Motor neuron (in vitro differentiated cells): ENCODE data around the gene IRF6. TPM values are rescaled to one million over a fixed set of nuclear protein-coding genes. Genes with fewer than 3 reads are reported as not detected.
"Not testable (repeated sequence)": the region's sequence is repeated elsewhere in the genome, so short reads cannot be mapped to it uniquely, and the experiment has no call there.

Source experiments
- ATAC-seq, 8 experiments: fragments of 200-7000 bp; cut with Tn5 transposase; replicated peaks in 6 of 8; 2 replicates each; pipeline ENCODE4 v1.8.0; 2021; ENCODE audit warnings: mild to moderate bottlenecking in 8 of 8, moderate library complexity in 8 of 8
- H3K27ac ChIP-seq, 2 donors: fragments of 250-450 bp; sonication (Bioruptor Pico); 2 replicates each; pipeline ENCODE4 v1.9.0; 2021; ENCODE audit warnings: antibody characterized with exemption in 2 of 2, mild to moderate bottlenecking in 2 of 2, moderate library complexity in 1 of 2
- H3K4me1 ChIP-seq, 2 donors: fragments of 250-450 bp; sonication (Bioruptor Pico); replicated peaks in 1 of 2; 2 replicates each; pipeline ENCODE4 v1.6.1; 2021; ENCODE audit warnings: antibody characterized with exemption in 2 of 2, mild to moderate bottlenecking in 2 of 2, moderate library complexity in 1 of 2
- H3K4me3 ChIP-seq, 5 donors: fragments of 250-450 bp; sonication (Bioruptor Pico); 2 replicates each; pipeline ENCODE4 v1.9.0; 2021; ENCODE audit warnings: antibody characterized with exemption in 5 of 5, mild to moderate bottlenecking in 5 of 5, moderate library complexity in 4 of 5
- WGBS, 10 experiments: fragments of 450-650 bp; shearing (Covaris generic); methylation state at CpG; one replicate each; pipeline ENCODE4 v1.0.0; 2022; 5-methylcytosine and 5-hydroxymethylcytosine counted together
- in situ Hi-C, 9 experiments: fragments of 400-800 bp; cut with MboI; loops; one replicate each; pipeline ENCODE4 v1.15.0; 2021; ENCODE audit warnings: low sequenced_read_pairs in 9 of 9, low pct_unique_long_range_greater_than_20kb in 2 of 9; ENCODE audit not compliant: unreplicated experiment in 9 of 9
- total RNA-seq, 8 experiments: library from RNA; unstranded; fragments of 300-600 nt; gene quantifications; 2 replicates each; pipeline versions ENCODE4 v1.2.3 to v1.2.4, GENCODE V29; 2022

The IRF6 gene
- total RNA-seq, 8 experiments from 2014 or later, result 0.04 to 0.66 (median 0.27) TPM; not detected in 3

- in situ Hi-C loops, result no loop called here
- H3K4me1 ChIP-seq, result no peaks in the 10 kb centered on the region
- H3K4me3 ChIP-seq, result no peak overlapping the region
- H3K27ac ChIP-seq, result no peak overlapping the region
- no peak for ATAC-seq
- 0 to 92% (median 60%) methylated on average over 1 to 6 of the region's 9 CpGs; no CpG with 5 or more reads in 1 of the 10 experiments for WGBS, 10 experiments
Observed at GRCh38 chr1:209797978-209798639, 7.8 kb downstream of the IRF6 start.

GRCh38 chr1:209793711-209794110 is 12.2 kb downstream of the IRF6 start:
- 29 to 83% (median 51%) methylated on average over 1 to 3 of the region's 3 CpGs for WGBS, 10 experiments
- ATAC-seq, in situ Hi-C loops, H3K4me3 ChIP-seq, H3K4me1 ChIP-seq, H3K27ac ChIP-seq: not testable (repeated sequence)

DNA sequence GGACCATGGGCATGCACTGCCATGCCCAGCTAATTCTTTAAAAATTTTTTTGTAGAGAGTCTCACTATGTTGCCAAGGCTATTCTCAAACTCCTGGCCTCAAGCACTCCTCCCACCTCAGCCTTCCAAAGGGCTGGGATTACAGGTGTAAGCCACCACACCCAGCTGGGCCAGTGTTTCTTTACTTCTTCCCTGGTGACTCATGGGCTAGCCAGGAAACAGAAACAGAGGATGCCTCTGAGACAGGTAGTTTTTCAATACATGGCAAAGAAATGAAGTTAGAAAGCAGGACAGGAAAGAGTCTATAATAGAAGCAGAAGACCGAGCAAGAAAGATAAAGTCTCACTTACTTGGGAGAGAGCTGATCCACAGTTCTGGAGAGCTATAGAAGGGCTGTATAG is 14.0 kb downstream of the IRF6 start:
- 0 to 80% (median 14%) methylated on average over 1 of the region's 1 CpG; no CpG with 5 or more reads in 3 of the 10 experiments for WGBS, 10 experiments
- H3K4me3 ChIP-seq, result no peak overlapping the region
- H3K4me1 ChIP-seq, result no peaks in the 10 kb centered on the region
- ATAC-seq, result no peak
- in situ Hi-C loops, result no loop called here
- no peak overlapping the region for H3K27ac ChIP-seq

DNA sequence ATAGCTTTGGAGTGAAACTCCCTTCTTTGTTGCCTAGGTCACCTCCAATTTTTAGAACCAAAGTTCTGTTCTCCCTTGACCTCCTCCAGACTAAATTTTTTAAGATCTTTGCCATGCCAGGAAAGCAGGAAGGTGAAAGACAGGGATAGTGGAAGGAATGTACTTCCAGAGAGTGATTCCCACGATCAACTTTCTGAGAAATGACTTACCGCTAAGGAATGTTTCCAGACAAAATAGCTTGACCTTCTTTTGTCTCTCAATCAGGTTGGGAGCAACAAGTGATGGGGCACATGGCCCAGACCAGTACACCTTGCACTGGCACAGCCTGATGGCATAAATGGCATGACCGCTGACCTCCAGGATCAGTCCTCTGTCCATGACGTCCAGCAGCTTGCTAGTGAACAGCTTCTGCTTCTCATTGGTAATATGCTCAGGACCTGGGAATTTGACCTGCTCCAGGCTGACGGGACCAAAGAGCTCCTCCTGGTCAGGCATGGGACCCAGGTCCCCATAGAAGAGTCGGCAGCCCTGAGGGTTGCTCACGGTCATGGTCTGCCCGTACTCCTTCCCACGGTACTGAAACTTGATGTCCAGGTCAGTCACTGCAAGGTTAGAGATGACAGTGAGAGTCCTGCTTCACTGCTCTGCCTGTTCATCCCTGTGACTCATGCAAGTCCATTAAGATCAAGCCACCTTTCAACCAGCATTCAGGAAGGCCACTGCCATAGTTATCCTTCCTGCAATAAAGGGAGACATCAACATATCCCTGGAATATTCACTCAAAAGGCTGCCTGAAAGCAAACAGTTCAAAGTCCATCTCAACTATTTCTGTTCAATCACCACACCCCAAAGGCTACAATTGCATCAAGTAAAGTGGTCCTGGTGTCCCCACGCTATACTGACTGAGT is 15.4 kb downstream of the IRF6 start:
- in situ Hi-C loops, result no loop called here
- no peaks in the 10 kb centered on the region for H3K4me1 ChIP-seq
- H3K27ac ChIP-seq, result no peak overlapping the region
- 23 to 100% (median 65%) methylated on average over 1 to 10 of the region's 10 CpGs; no CpG with 5 or more reads in 3 of the 10 experiments for WGBS, 10 experiments
- peak in 1 of 8 experiments; percentile 57 for ATAC-seq
- no peak overlapping the region for H3K4me3 ChIP-seq

DNA sequence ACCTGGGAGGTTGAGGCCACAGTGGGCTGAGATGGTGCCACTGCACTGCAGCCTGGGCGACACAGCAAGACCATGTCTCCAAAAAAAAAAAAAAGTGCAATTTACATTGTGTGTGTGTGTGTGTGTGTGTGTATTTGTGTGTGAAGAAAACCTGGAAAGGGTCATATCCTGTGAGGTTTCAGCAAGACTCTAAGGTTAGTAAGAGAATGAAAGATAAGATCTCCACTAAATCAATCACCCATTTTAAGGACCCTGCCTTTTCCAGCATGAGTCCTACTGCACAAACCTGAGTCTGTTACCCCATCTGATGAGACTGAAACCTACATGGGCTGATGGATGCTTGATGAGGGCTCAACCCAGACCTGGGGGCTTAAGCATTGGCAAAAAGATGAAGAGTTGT is 16.7 kb downstream of the IRF6 start:
- Histone ChIP-seq H3K27ac (no peak overlapping the region), H3K4me3 (no peak overlapping the region), H3K4me1 (peaks cover 5 to 6% of the 10 kb centered on the region in 2 donors)
- in situ Hi-C loops, result no loop called here
- no peak for ATAC-seq
- WGBS, 10 experiments, result 20 to 71% (median 60%) methylated on average over 1 of the region's 1 CpG; no CpG with 5 or more reads in 6 of the 10 experiments

- Histone ChIP-seq H3K27ac (no peak overlapping the region), H3K4me1 (peaks cover 12 to 13% of the 10 kb centered on the region in 2 donors), H3K4me3 (no peak overlapping the region)
- in situ Hi-C loops, result no loop called here
- WGBS, 10 experiments, result 0 to 51% (median 13%) methylated on average over 1 to 2 of the region's 2 CpGs; no CpG with 5 or more reads in 3 of the 10 experiments
- ATAC-seq, result peak in 1 of 8 experiments; percentile 28
Observed at GRCh38 chr1:209787551-209787950, 18.4 kb downstream of the IRF6 start.

DNA sequence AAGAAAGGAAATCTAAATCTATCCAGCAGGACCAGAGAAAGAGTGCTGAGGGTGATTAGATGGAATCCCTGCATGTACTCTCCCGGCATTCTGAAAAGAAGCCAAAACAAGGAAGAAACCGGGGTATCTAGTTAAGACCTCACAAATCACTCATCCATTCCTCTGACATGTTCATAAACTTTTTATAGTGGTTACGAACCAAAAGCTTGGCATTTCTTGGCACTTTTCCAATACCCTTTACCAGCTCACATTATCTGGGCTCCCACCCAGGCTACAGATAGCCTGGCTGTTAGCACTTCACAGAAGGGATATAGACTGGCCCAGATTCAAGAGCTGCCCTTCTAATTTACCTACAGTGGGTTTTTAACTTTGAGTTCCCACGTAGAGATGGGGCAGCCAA is 19.8 kb downstream of the IRF6 start:
- H3K27ac ChIP-seq, result no peak overlapping the region
- H3K4me1 ChIP-seq, result peaks cover 12 to 13% of the 10 kb centered on the region in 2 donors
- in situ Hi-C loops, result no loop called here
- no peak for ATAC-seq
- WGBS, 10 experiments, result 33 to 94% (median 60%) methylated on average over 2 to 4 of the region's 4 CpGs; no CpG with 5 or more reads in 2 of the 10 experiments
- no peak overlapping the region for H3K4me3 ChIP-seq

DNA sequence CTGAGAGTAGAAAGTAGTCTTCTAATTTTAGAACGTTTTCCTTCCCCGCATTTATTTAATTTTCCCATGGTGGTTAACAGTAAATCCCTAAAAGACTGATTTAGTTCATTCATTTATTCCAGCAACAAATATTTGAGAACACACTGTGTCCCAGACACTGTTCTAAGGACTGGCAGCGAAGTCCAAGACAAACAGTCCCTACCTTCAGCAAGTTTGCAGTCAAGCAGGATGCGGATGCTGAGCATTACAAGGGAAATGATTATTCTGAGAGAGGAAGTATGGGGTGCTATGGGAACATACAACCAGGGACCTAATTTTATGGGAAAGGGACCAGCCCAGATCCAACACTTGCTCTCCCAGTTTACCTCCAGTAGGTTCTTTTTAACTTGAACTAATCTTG is 20.4 kb downstream of the IRF6 start:
- H3K27ac ChIP-seq, result no peak overlapping the region

GRCh38 chr1:209784265-209785169 is 21.4 kb downstream of the IRF6 start, which contains the start of gene C1orf74:
Gene C1orf74, minus strand, starts transcription at chr1:209784559. Its CDS starts 925 bp downstream, at chr1:209783634.
- 1 to 24% (median 10%) methylated on average over 4 to 38 of the region's 48 CpGs for WGBS, 10 experiments
- ATAC-seq, result peak; percentile 98 to 100 (median 99)
- H3K27ac ChIP-seq, result peak within 1 kb of the TSS; percentile 68 to 86
- in situ Hi-C loops, result no loop called here
- H3K4me1 ChIP-seq, result peaks cover 12 to 13% of the 10 kb centered on the region in 2 donors
- H3K4me3 ChIP-seq, result peak within 1 kb of the TSS; percentile 48 to 70 (median 63)

More for the DNA sequence above, 20.4 kb downstream of the IRF6 start:
- WGBS, 10 experiments, result 75 to 100% (median 93%) methylated on average over 2 to 4 of the region's 4 CpGs; no CpG with 5 or more reads in 3 of the 10 experiments
- ATAC-seq, result no peak
- H3K4me3 ChIP-seq, result no peak overlapping the region
- in situ Hi-C loops, result no loop called here
- peaks cover 12 to 13% of the 10 kb centered on the region in 2 donors for H3K4me1 ChIP-seq

DNA sequence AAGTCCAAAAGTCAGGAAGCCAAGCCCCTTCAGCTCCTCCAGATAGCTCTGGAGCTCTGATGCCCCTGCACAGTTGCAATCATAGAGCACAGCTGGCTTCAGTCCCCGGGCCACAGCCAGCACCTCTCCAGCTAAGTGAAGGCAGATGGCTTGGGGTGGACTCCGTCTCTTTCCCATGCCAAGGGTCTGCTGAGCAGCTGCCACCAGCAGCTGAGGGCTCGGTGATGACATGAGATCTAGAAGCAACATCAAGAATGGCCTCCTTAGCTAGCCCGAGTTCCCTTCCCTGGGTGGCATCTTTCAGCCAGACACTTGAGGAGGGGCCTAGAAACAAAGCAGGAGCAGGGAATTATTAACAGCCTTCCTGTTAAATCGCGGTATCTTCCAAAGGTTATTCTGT is 22.6 kb downstream of the IRF6 start:
- H3K4me1 ChIP-seq, result peaks cover 12 to 13% of the 10 kb centered on the region in 2 donors
- 0 to 100% (median 46%) methylated on average over 1 to 6 of the region's 6 CpGs for WGBS, 10 experiments
- no peak for ATAC-seq

DNA sequence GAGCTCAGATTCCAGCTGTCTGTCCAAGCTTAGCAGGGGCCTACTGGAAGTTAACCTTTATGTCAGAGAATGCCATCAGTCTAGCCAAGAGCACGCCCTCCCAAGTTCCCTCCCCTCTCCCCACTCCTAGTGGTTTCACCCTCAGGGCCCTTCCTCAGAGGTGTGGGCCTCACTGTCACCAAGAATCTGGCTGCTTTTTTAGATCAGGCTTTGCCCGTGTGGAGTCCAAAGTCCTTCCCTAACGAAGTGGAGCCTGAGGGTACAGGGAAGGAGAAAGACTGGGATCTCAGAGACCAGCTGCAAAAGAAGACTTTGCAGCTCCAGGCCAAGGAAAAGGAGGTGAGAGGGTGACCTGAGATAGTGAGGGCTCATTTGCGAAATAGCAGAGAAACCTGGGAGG is 25.7 kb downstream of the IRF6 start:
- H3K4me3 ChIP-seq, result no peak overlapping the region
- H3K27ac ChIP-seq, result no peak overlapping the region
- 60 to 89% (median 82%) methylated on average over 1 to 4 of the region's 4 CpGs; no CpG with 5 or more reads in 3 of the 10 experiments for WGBS, 10 experiments
- H3K4me1 ChIP-seq, result peaks cover 12 to 19% of the 10 kb centered on the region in 2 donors
- no peak for ATAC-seq
- in situ Hi-C loops, result no loop called here

More for the DNA sequence above, 22.6 kb downstream of the IRF6 start:
- in situ Hi-C loops, result no loop called here
- Histone ChIP-seq H3K4me3 (peak overlapping the region; percentile 48 to 70 (median 63)), H3K27ac (no peak overlapping the region)

DNA sequence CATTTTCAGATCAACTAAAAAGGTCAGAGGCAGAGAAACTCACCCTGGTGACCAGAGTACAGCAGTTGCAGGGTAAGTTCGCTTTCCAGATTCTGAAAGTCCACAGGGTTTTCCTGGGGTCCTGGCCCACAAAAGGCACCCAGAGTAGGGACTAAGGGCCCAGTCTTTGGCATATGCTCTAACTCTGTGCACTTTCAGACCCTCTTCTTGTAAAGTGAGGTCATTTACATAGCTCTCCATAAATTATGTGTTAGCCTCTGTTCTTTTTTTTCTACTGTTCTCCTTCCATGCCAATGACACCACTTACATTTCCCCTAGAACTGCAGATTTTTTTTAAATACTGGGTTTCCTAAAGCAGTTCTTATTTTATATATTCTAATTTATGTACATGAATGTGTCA is 27.8 kb downstream of the IRF6 start:
- 80 to 91% (median 82%) methylated on average over 1 of the region's 1 CpG; no CpG with 5 or more reads in 6 of the 10 experiments for WGBS, 10 experiments
- Histone ChIP-seq H3K4me3 (no peak overlapping the region), H3K4me1 (peaks cover 1 to 7% of the 10 kb centered on the region in 2 donors), H3K27ac (no peak overlapping the region)
- ATAC-seq, result peak in 3 of 8 experiments; percentile 54 to 81 (median 72)
- in situ Hi-C loops, result no loop called here
